MM.1S (cell line): Measurements from ENCODE around the gene ARHGEF38.

Experiments used
- DNase-seq: peaks from one replicate; pipeline ENCODE4 v3.0.0-alpha.2; 2015
- H2AFZ ChIP-seq: fragments of 300-600 bp; sonication (generic); 2 replicates; pipeline ENCODE4 v1.6.0; 2016; ENCODE audit warnings: antibody characterized with exemption, low read length
- H3F3A ChIP-seq: fragments of 300-600 bp; sonication (generic); 2 replicates; pipeline ENCODE4 v1.6.1; 2016; ENCODE audit warnings: mild to moderate bottlenecking, antibody characterized with exemption, low read length, moderate library complexity, mixed read lengths; ENCODE audit not compliant: insufficient read depth
- H3K27ac ChIP-seq: fragments of 300-600 bp; sonication (generic); 2 replicates; pipeline ENCODE4 v1.5.1; 2016; ENCODE audit warnings: mild to moderate bottlenecking, low read length
- H3K27me3 ChIP-seq: fragments of 300-600 bp; sonication (generic); replicated peaks from 2 replicates; pipeline ENCODE4 v1.6.0; 2016; ENCODE audit warnings: low read length; ENCODE audit not compliant: insufficient read depth
- H3K36me3 ChIP-seq: fragments of 300-600 bp; sonication (generic); replicated peaks from 2 replicates; pipeline ENCODE4 v1.6.1; 2016; ENCODE audit warnings: mild to moderate bottlenecking, low read length, mixed read lengths; ENCODE audit not compliant: insufficient read depth
- H3K4me1 ChIP-seq: fragments of 300-600 bp; sonication (generic); 2 replicates; pipeline ENCODE4 v1.6.1; 2016; ENCODE audit warnings: low read length, mixed read lengths
- H3K4me2 ChIP-seq: fragments of 300-600 bp; sonication (generic); 2 replicates; pipeline ENCODE4 v1.6.0; 2016; ENCODE audit warnings: low read depth, low read length
- H3K4me3 ChIP-seq: fragments of 300-600 bp; sonication (generic); 2 replicates; pipeline ENCODE4 v1.5.1; 2016; ENCODE audit warnings: low read length, mixed read lengths
- H3K79me2 ChIP-seq: fragments of 300-600 bp; sonication (generic); 2 replicates; pipeline ENCODE4 v1.6.1; 2016; ENCODE audit warnings: mixed run types, low read length, mixed read lengths
- H3K9ac ChIP-seq: fragments of 300-600 bp; sonication (generic); 2 replicates; pipeline ENCODE4 v1.6.1; 2016; ENCODE audit warnings: low read length, mixed read lengths
- H3K9me2 ChIP-seq: fragments of 300-600 bp; sonication (generic); replicated peaks from 2 replicates; pipeline ENCODE4 v1.6.1; 2016; ENCODE audit warnings: mild to moderate bottlenecking, low read length, mixed read lengths; ENCODE audit not compliant: insufficient read depth
- H3K9me3 ChIP-seq: fragments of 300-600 bp; sonication (generic); replicated peaks from 2 replicates; pipeline ENCODE4 v1.6.1; 2016; ENCODE audit warnings: mild to moderate bottlenecking, low read length, mixed read lengths; ENCODE audit not compliant: insufficient read depth
- H4K20me1 ChIP-seq: fragments of 300-600 bp; sonication (generic); 2 replicates; pipeline ENCODE4 v1.6.1; 2016; ENCODE audit warnings: mild to moderate bottlenecking, low read length, moderate library complexity, mixed read lengths; ENCODE audit not compliant: insufficient read depth
- EZH2 ChIP-seq: fragments of 300-600 bp; sonication (generic); optimal IDR thresholded peaks from 2 replicates; pipeline ENCODE3; 2017; ENCODE audit warnings: low read depth, mild to moderate bottlenecking, antibody characterized with exemption, low read length, mixed read lengths
- EZH2phosphoT487 ChIP-seq: fragments of 300-600 bp; sonication (generic); IDR thresholded peaks from 2 replicates; pipeline ENCODE4 v1.6.1; 2018; ENCODE audit warnings: antibody characterized with exemption, low read length
- TF ChIP-seq, protein P1 (sequence below): fragments of 300-600 bp; sonication (generic); IDR thresholded peaks from 2 replicates; pipeline ENCODE4 v1.5.1; 2016; ENCODE audit warnings: antibody characterized with exemption, low read length, mixed read lengths

Gene ARHGEF38

DNA sequence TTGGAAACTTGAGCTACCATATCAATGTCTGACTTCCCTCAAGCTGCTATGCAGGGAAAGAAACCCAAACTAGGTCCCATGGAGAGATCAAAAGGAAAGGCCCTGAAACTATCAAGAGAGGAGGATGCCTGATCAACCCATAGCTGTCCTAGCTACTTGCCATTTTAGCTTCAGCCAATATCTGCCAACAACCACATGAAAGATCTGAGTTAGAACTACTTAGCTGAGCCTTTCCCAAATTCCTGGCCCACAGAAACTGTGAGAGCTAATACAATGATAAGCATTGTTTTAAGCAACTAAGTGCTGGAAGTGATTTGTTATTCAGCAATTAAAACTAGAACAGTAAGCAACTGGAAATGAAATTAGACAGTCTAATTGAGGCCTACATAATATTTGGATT, 6.3 kb upstream of the ARHGEF38 start:
- no peaks in the 10 kb centered on the region for H3F3A ChIP-seq
- H3K4me3 ChIP-seq, result no peak overlapping the region
- no peak overlapping the region for H3K9ac ChIP-seq
- no peaks in the 10 kb centered on the region for H4K20me1 ChIP-seq
- TF ChIP-seq EZH2phosphoT487, result no peak
- TF ChIP-seq EZH2, result no peak
- TF ChIP-seq, protein P1, sequence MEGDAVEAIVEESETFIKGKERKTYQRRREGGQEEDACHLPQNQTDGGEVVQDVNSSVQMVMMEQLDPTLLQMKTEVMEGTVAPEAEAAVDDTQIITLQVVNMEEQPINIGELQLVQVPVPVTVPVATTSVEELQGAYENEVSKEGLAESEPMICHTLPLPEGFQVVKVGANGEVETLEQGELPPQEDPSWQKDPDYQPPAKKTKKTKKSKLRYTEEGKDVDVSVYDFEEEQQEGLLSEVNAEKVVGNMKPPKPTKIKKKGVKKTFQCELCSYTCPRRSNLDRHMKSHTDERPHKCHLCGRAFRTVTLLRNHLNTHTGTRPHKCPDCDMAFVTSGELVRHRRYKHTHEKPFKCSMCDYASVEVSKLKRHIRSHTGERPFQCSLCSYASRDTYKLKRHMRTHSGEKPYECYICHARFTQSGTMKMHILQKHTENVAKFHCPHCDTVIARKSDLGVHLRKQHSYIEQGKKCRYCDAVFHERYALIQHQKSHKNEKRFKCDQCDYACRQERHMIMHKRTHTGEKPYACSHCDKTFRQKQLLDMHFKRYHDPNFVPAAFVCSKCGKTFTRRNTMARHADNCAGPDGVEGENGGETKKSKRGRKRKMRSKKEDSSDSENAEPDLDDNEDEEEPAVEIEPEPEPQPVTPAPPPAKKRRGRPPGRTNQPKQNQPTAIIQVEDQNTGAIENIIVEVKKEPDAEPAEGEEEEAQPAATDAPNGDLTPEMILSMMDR, result no peak
- DNase-seq, result no peak
- peaks cover 10% of the 10 kb centered on the region for H3K4me1 ChIP-seq
- H3K36me3 ChIP-seq, result no peaks in the 10 kb centered on the region
- no peaks in the 10 kb centered on the region for H3K9me3 ChIP-seq
- H3K4me2 ChIP-seq, result no peak overlapping the region
- no peaks in the 10 kb centered on the region for H3K9me2 ChIP-seq
- no peak overlapping the region for H2AFZ ChIP-seq
- H3K79me2 ChIP-seq, result no peaks in the 10 kb centered on the region
- H3K27me3 ChIP-seq, result no peaks in the 10 kb centered on the region
- no peak overlapping the region for H3K27ac ChIP-seq

DNA sequence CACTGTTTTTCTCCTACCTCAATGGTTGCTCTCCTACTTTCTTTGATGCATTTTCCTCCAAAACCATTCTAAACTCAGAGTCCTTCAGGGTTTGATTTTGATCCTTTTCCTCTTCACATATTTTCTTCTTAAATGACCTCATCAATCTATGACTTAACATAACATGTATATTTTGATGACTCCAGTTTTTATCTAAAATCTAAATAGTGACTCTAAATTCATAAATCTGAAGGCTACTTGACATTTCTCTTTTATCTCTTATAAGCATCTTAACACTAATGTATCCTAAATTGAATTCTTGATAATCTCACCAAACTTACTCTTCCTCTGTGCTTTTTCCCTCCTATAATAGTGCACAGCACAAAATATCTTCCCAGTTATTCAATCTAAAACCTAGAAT, 4.7 kb upstream of the ARHGEF38 start:
- TF ChIP-seq EZH2 (no peak), EZH2phosphoT487 (no peak)
- TF ChIP-seq, protein P1, result no peak
- H4K20me1 ChIP-seq, result no peaks in the 10 kb centered on the region
- peaks cover 14% of the 10 kb centered on the region for H3F3A ChIP-seq
- no peak for DNase-seq
- H3K36me3 ChIP-seq, result no peaks in the 10 kb centered on the region
- no peak overlapping the region for H2AFZ ChIP-seq
- H3K4me1 ChIP-seq, result peaks cover 17% of the 10 kb centered on the region
- no peaks in the 10 kb centered on the region for H3K9me2 ChIP-seq
- no peak overlapping the region for H3K4me3 ChIP-seq
- H3K27me3 ChIP-seq, result no peaks in the 10 kb centered on the region
- H3K79me2 ChIP-seq, result no peaks in the 10 kb centered on the region
- no peak overlapping the region for H3K27ac ChIP-seq
- no peak overlapping the region for H3K9ac ChIP-seq
- no peaks in the 10 kb centered on the region for H3K9me3 ChIP-seq
- no peak overlapping the region for H3K4me2 ChIP-seq

DNA sequence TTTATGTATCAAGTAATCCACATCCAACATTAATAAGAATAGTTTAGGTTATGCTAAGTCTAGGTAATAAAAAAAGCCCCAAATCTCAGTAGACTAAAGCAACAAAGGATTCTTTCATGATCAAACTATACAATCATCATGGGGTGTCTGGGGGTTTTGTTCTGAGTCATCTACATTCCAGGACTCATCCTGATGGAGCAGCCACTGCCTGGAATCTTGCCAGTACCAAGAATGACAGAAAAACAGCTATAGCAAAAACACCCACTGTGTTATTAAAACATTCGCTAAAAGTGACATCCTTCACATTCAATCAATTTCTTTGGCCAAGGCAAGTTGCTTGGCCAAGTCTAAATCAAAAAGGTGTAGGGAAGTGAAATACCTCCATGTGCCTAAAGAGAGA, 3.9 kb upstream of the ARHGEF38 start:
- no peaks in the 10 kb centered on the region for H3K27me3 ChIP-seq
- no peak overlapping the region for H2AFZ ChIP-seq
- no peak overlapping the region for H3K9ac ChIP-seq
- H3K27ac ChIP-seq, result no peak overlapping the region
- H3K9me2 ChIP-seq, result no peaks in the 10 kb centered on the region
- no peaks in the 10 kb centered on the region for H4K20me1 ChIP-seq
- H3K4me1 ChIP-seq, result peaks cover 20% of the 10 kb centered on the region
- no peak for DNase-seq
- H3K79me2 ChIP-seq, result 0 out of 2 replicates have a peak, but pooled peaks cover 3% of the 10 kb centered on the region
- no peak overlapping the region for H3K4me3 ChIP-seq
- H3K4me2 ChIP-seq, result no peak overlapping the region
- H3K9me3 ChIP-seq, result no peaks in the 10 kb centered on the region
- H3F3A ChIP-seq, result peaks cover 21% of the 10 kb centered on the region
- H3K36me3 ChIP-seq, result no peaks in the 10 kb centered on the region
- no peak for TF ChIP-seq EZH2
- TF ChIP-seq EZH2phosphoT487, result no peak
- TF ChIP-seq, protein P1, result no peak
